ENCODE data around the gene DDHD1.
"Not testable (repeated sequence)": the region's sequence is repeated elsewhere in the genome, so short reads cannot be mapped to it uniquely, and the experiment has no call there.

Gene DDHD1

DNA sequence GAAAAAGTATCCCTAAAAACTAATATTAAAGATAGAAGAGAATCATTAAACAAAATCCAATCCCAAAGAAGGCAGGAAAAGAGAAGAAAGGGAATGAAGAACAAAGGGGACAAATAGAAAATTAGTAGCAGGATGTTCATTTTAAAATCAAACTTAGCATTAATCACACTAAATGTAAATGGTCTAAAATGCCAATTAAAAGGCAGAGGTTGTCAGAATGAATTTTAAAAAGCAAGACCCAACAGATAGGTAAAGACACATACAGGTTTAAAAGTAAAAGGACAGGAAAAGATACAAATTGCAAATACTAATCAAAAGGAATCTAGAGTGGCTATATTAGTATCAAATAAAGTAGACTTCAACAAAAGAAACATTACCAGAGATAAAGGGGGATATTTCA lies 12.5 kb downstream of the DDHD1 start:
- no peak for FAIRE-seq
- no peak for TF ChIP-seq POLR2A (IDR thresholded peaks at IDR 0.05; ENCODE audit: low read depth, low read length)

GRCh38 chr14:53137568-53138203 lies 15.4 kb downstream of the DDHD1 start:
- no peak for TF ChIP-seq POLR2A (IDR thresholded peaks at IDR 0.05; ENCODE audit: low read depth, low read length)
- FAIRE-seq (no peak), DNase-seq (ENCODE audit: insufficient read length, low spot score) (no peak)

More for the DNA sequence above, 12.5 kb downstream of the DDHD1 start:
- no peak for DNase-seq (ENCODE audit: insufficient read length, low spot score)

- FAIRE-seq; DNase-seq (ENCODE audit: insufficient read length, low spot score): not testable (repeated sequence)
Observed at GRCh38 chr14:53130491-53130890, 22.6 kb downstream of the DDHD1 start.

DNA sequence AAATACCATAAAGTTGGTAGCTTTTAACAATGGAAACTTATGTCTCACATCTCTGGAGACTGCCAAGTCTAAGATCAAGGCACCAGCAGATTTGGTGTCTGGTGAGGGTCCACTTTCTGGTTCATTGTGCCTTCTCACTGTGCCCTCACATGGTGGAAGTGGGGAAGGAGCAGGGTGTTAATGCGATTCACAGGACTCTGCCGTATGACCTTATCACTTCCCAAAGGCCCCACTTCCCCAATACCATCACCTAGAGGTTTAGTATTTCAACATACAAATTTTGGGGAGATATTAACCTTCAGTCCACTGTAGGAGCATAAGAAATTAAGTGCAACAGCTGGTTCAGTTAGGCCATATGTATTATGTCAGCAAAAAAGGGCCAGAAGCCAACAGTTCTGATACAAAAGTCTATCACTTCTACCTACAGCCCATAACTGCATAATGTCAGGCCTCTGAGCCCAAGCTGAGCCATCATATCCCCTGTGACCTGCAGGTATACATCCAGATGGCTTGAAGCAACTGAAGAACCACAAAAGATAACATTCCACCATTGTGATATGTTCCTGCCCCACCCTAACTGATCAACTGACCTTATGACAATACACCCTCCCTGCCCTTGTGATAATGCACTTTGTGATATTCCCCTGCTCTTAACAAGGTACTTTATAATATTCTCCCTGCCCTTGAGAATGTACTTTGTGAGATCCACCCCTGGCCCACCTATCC lies 24.7 kb downstream of the DDHD1 start:
- DNase-seq (ENCODE audit: insufficient read length, low spot score) (no peak), FAIRE-seq (no peak)
- no peak for TF ChIP-seq POLR2A (IDR thresholded peaks at IDR 0.05; ENCODE audit: low read depth, low read length)

- FAIRE-seq (no peak), DNase-seq (ENCODE audit: insufficient read length, low spot score) (no peak)
- no peak for TF ChIP-seq POLR2A (IDR thresholded peaks at IDR 0.05; ENCODE audit: low read depth, low read length)
Observed at GRCh38 chr14:53127832-53128231, 25.3 kb downstream of the DDHD1 start.

DNA sequence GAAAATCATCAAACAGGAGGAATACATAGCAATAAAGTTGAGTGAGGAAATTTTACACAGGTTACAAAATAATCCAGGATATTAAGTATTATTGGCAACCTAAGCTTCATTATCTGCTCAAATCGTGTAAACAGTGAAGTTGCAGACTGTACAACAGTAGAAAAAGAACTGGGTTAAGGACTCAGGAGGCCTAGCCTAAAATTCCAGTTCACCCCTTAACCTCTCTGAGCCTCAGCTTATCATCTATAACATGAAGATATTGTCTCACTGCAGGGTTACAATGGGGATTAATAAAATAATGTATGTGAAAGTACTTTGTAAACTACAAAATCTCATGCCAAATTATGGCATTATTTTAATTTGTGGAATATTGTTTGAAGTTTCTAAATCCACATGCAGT lies 26.0 kb downstream of the DDHD1 start:
- no peak for FAIRE-seq
- no peak for TF ChIP-seq POLR2A (IDR thresholded peaks at IDR 0.05; ENCODE audit: low read depth, low read length)

GRCh38 chr14:53126731-53127130 lies 26.4 kb downstream of the DDHD1 start:
- FAIRE-seq = no peak
- no peak for TF ChIP-seq POLR2A (IDR thresholded peaks at IDR 0.05; ENCODE audit: low read depth, low read length)
- no peak for DNase-seq (ENCODE audit: insufficient read length, low spot score)

More for the DNA sequence above, 26.0 kb downstream of the DDHD1 start:
- no peak for DNase-seq (ENCODE audit: insufficient read length, low spot score)

- FAIRE-seq (no peak), DNase-seq (ENCODE audit: insufficient read length, low spot score) (no peak)
- no peak for TF ChIP-seq POLR2A (IDR thresholded peaks at IDR 0.05; ENCODE audit: low read depth, low read length)
Observed at GRCh38 chr14:53124786-53125185, 28.3 kb downstream of the DDHD1 start.

GRCh38 chr14:53121419-53121818 lies 31.7 kb downstream of the DDHD1 start:
- not testable (repeated sequence) for DNase-seq (ENCODE audit: insufficient read length, low spot score); FAIRE-seq

GRCh38 chr14:53117479-53117878 lies 35.6 kb downstream of the DDHD1 start:
- FAIRE-seq; DNase-seq (ENCODE audit: insufficient read length, low spot score): not testable (repeated sequence)

DNA sequence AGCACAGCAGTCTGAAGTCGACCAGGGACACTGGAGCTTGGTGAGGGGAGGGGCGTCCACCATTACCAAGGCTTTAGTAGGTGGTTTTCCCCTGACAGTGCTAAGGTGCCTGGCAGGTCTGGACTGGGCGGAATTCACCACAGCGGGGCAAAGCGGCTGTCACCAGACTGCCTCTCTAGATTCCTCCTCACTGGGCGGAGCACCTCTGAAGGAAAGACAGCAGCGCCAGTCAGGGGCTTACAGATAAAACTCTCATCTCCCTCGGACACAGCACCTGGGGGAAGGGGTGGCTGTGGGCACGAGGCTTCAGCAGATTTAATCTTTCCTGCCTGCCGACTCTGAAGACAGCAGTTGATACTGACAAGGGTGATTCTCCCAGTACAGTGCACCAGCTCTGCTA lies 39.1 kb downstream of the DDHD1 start:
- no peak for TF ChIP-seq POLR2A (IDR thresholded peaks at IDR 0.05; ENCODE audit: low read depth, low read length)
- FAIRE-seq = no peak
- DNase-seq (ENCODE audit: insufficient read length, low spot score) = no peak

DNA sequence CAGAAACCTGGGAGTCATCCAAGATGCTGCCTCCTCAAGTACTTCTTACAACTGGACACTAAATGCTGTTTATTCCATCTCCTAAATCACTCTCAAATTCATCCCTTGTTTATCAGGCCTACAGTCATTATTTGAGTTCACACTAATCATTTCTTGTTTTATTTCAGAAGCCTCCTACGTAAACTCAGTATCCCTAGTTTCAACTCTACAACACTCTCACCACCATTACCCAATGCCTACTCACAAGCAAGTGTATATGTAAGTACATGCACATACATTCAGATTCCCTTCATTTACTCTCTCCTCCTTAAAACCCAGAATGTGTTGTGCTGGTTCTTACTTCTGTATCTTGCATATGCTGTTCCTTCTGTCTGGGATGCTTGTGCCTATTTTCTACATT lies 43.0 kb downstream of the DDHD1 start:
- FAIRE-seq (no peak), DNase-seq (ENCODE audit: insufficient read length, low spot score) (no peak)
- no peak for TF ChIP-seq POLR2A (IDR thresholded peaks at IDR 0.05; ENCODE audit: low read depth, low read length)

DNA sequence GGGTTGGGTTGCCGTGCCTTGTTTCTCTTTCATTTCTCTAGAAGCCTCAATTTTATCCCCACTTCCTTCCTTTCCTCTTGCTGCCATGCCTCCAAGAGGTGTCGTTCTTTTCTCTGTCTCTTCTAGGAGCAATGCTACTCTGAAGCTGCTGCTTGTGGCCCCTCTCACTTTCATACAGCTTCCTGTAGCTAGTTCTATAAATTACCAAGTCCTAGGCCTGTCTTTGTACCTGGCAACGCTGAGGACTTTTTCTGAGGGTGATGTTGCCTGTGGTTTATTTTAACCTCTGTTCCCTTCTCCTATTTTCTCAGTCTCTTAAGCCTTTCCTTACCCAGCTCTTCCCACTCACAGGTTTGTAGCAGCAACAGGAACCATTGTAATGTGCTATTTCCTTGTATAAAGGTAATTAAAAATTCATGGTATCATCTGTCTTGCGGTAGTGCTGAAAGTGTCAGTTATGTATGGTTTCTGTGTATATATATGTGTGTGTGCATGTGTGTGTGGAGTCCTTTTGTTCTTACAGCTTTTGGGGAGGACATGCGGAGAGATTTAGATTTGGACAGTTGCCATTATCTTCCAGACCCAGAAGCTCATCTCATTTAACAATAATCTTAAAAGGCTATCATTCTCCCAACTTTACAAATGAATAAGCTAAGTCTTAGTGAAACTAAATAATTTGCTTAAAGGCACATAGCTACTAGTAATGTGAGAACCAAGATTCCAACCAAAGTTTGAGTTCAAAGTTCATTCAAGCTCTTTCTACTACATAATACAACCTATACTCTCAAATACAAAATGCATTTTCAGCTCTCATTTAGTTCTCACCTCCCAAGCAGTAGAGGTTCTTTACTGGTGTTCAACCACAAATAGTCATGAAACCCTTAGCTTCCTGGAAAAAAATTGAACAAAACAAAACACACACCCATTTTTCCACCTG lies 43.8 kb downstream of the DDHD1 start:
- no peak for FAIRE-seq
- no peak for TF ChIP-seq POLR2A (IDR thresholded peaks at IDR 0.05; ENCODE audit: low read depth, low read length)
- DNase-seq (ENCODE audit: insufficient read length, low spot score) = no peak
